Spleen (tissue), 7 donors: ENCODE results near the gene ZBTB7C.

ENCODE experiments used
- CTCF ChIP-seq, 11 experiments: fragments of 200-600 bp in 7 of 11; fragments of 450-650 bp in 4 of 11; sonication (generic) in 4 of 11; IDR thresholded peaks in 8 of 11; conservative IDR thresholded peaks in 3 of 11; 1 replicate in 7 of 11; 2 replicates in 4 of 11; pipeline versions ENCODE4 v1.4.0 to v1.8.0; 2016 to 2021; ENCODE audit warnings: antibody characterized with exemption in 11 of 11, inconsistent platforms in 4 of 11, mild to moderate bottlenecking in 1 of 11
- POLR2AphosphoS5 ChIP-seq, 3 donors: sonication (generic); formaldehyde crosslinking; IDR thresholded peaks; one replicate each; pipeline ENCODE4 v1.5.1; 2017; ENCODE audit warnings: antibody characterized with exemption in 3 of 3
- donor health status: DM: no; HTN: no; CAD: no; lungs with moderate emphysema.
- donor health status: DM: no; HTN: no; CAD: no.
- donor health status: DM: no; HTN: no; CAD: no.

- TF ChIP-seq POLR2AphosphoS5 (IDR thresholded peaks at IDR 0.05) (no peak), CTCF (IDR thresholded peaks at IDR 0.05 in 8 of 11, conservative IDR thresholded peaks at IDR 0.05 in 3 of 11) (no peak)
Observed at GRCh38 chr18:48060970-48061369, 348.2 kb downstream of the ZBTB7C start.
